Cardiac fibroblast (primary cell): ENCODE data around the gene PSG11.
"Not testable (repeated sequence)": the region's sequence is repeated elsewhere in the genome, so short reads cannot be mapped to it uniquely, and the experiment has no call there.

Source experiments
- DNase-seq, 2 donors: peaks; one replicate each; pipeline versions ENCODE4 v3.0.0 to v3.0.0-alpha.2; 2010; ENCODE audit warnings: low read depth in 2 of 2
- H3K4me3 ChIP-seq, 2 donors: replicated peaks in 1 of 2; 1 replicate in 1 of 2; 2 replicates in 1 of 2; pipeline ENCODE4 v1.5.1; 2011; ENCODE audit warnings: low read depth in 2 of 2, low read length in 2 of 2, mild to moderate bottlenecking in 2 of 2, moderate library complexity in 1 of 2
- CTCF ChIP-seq: IDR thresholded peaks from one replicate; pipeline ENCODE4 v1.5.1; 2011; ENCODE audit warnings: low read depth, mild to moderate bottlenecking, low read length, inconsistent platforms

The PSG11 gene

GRCh38 chr19:43005841-43006240, 20.4 kb downstream of the PSG11 start:
- DNase-seq, H3K4me3 ChIP-seq: not testable (repeated sequence)

GRCh38 chr19:43004846-43005245, 21.4 kb downstream of the PSG11 start:
- not testable (repeated sequence) for H3K4me3 ChIP-seq

GRCh38 chr19:43003634-43004033, 22.6 kb downstream of the PSG11 start:
- not testable (repeated sequence) for H3K4me3 ChIP-seq, DNase-seq

More at GRCh38 chr19:43004846-43005245, 21.4 kb downstream of the PSG11 start:
- not testable (repeated sequence) for DNase-seq

- DNase-seq, H3K4me3 ChIP-seq: not testable (repeated sequence)
Measured at GRCh38 chr19:43002948-43003347, 23.3 kb downstream of the PSG11 start.

GRCh38 chr19:42996161-42996560, 30.1 kb downstream of the PSG11 start:
- H3K4me3 ChIP-seq, DNase-seq: not testable (repeated sequence)

- DNase-seq, H3K4me3 ChIP-seq: not testable (repeated sequence)
Measured at GRCh38 chr19:42992029-42992604, 34.2 kb downstream of the PSG11 start.

GRCh38 chr19:42989851-42990250, 36.4 kb downstream of the PSG11 start:
- no peak for TF ChIP-seq CTCF
- no peak for DNase-seq
- no peak overlapping the region for H3K4me3 ChIP-seq

- peak in 1 of 2 donors; percentile 14 for DNase-seq
- H3K4me3 ChIP-seq, result not testable (repeated sequence)
Measured at GRCh38 chr19:42989186-42989585, 37.1 kb downstream of the PSG11 start.

GRCh38 chr19:42988206-42988605, 38.1 kb downstream of the PSG11 start:
- H3K4me3 ChIP-seq, DNase-seq: not testable (repeated sequence)

- no peak for DNase-seq
- no peak overlapping the region for H3K4me3 ChIP-seq
- no peak for TF ChIP-seq CTCF
Measured at GRCh38 chr19:42985588-42985987, 40.7 kb downstream of the PSG11 start.

GRCh38 chr19:42982111-42982510, 44.2 kb downstream of the PSG11 start:
- not testable (repeated sequence) for H3K4me3 ChIP-seq, DNase-seq

- not testable (repeated sequence) for DNase-seq, H3K4me3 ChIP-seq
Measured at GRCh38 chr19:42971451-42971850, 54.8 kb downstream of the PSG11 start.

- no peak for TF ChIP-seq CTCF
- no peak overlapping the region for H3K4me3 ChIP-seq
- peak in 1 of 2 donors; percentile 75 for DNase-seq
Measured at GRCh38 chr19:42965176-42965575, 61.1 kb downstream of the PSG11 start.
